Keratinocyte (primary cell): ENCODE results near the gene OR52B2. TPM values are rescaled to one million over a fixed set of nuclear protein-coding genes. Genes with fewer than 3 reads are reported as not detected.

Experiments
- DNase-seq: peaks from one replicate; pipeline ENCODE4 v3.0.0-alpha.2; 2011; ENCODE audit warnings: low read depth, missing footprints, low spot score
- FAIRE-seq: peaks from 2 replicates; lab custom pipeline; 2011; peaks lifted over from hg19 to GRCh38; lab: Jason Lieb, UNC
- H2AFZ ChIP-seq: 2 replicates; pipeline ENCODE4 v1.6.0; 2012; ENCODE audit warnings: low read length, control low read depth, inconsistent platforms; ENCODE audit not compliant: control insufficient read depth
- H3K27ac ChIP-seq: 2 replicates; pipeline ENCODE4 v1.5.1; 2011; ENCODE audit warnings: low read length; ENCODE audit not compliant: control insufficient read depth, insufficient read depth
- H3K27me3 ChIP-seq: 3 replicates; pipeline ENCODE4 v1.6.0; 2011; ENCODE audit warnings: low read length; ENCODE audit not compliant: control insufficient read depth, insufficient read depth; ENCODE audit errors: extremely low read depth
- H3K36me3 ChIP-seq, 2 experiments: 2 replicates in 1 of 2; 3 replicates in 1 of 2; pipeline ENCODE4 v1.5.1; 2011; ENCODE audit warnings: low read length in 2 of 2, mild to moderate bottlenecking in 1 of 2; ENCODE audit not compliant: control insufficient read depth in 2 of 2, insufficient read depth in 2 of 2; ENCODE audit errors: extremely low read depth in 1 of 2
- H3K4me1 ChIP-seq: 3 replicates; pipeline ENCODE4 v1.5.1; 2011; ENCODE audit warnings: low read length; ENCODE audit not compliant: control insufficient read depth, insufficient read depth; ENCODE audit errors: extremely low read depth
- H3K4me2 ChIP-seq: 3 replicates; pipeline ENCODE4 v1.6.0; 2011; ENCODE audit warnings: low read depth, low read length; ENCODE audit not compliant: control insufficient read depth, insufficient read depth; ENCODE audit errors: extremely low read depth
- H3K4me3 ChIP-seq, 3 experiments: fragments of 200-600 bp in 1 of 3; sonication (generic) in 1 of 3; 2 replicates in 2 of 3; 3 replicates in 1 of 3; pipeline ENCODE4 v1.5.1; 2011 to 2016; ENCODE audit warnings: low read length in 3 of 3, mild to moderate bottlenecking in 3 of 3, control low read depth in 2 of 3, inconsistent platforms in 1 of 3, low read depth in 1 of 3, mixed read lengths in 1 of 3, mixed run types in 1 of 3, moderate library complexity in 1 of 3; ENCODE audit not compliant: control insufficient read depth in 2 of 3, insufficient read depth in 2 of 3; ENCODE audit errors: extremely low read depth in 1 of 3
- H3K79me2 ChIP-seq: 2 replicates; pipeline ENCODE4 v1.6.0; 2012; ENCODE audit warnings: low read length; ENCODE audit not compliant: control insufficient read depth, insufficient read depth
- H3K9ac ChIP-seq: 3 replicates; pipeline ENCODE4 v1.6.0; 2011; ENCODE audit warnings: low read length; ENCODE audit not compliant: control insufficient read depth, insufficient read depth; ENCODE audit errors: extremely low read depth
- H3K9me1 ChIP-seq: 3 replicates; pipeline ENCODE4 v1.6.0; 2011; ENCODE audit warnings: low read length; ENCODE audit not compliant: control insufficient read depth, insufficient read depth; ENCODE audit errors: extremely low read depth
- H3K9me3 ChIP-seq: 2 replicates; pipeline ENCODE4 v1.5.1; 2012; ENCODE audit warnings: low read depth, low read length; ENCODE audit not compliant: control insufficient read depth
- H4K20me1 ChIP-seq: 3 replicates; pipeline ENCODE4 v1.6.0; 2011; ENCODE audit warnings: low read length; ENCODE audit not compliant: control insufficient read depth, insufficient read depth; ENCODE audit errors: extremely low read depth
- EZH2 ChIP-seq: IDR thresholded peaks from one replicate; pipeline ENCODE4 v1.6.1; 2012; ENCODE audit warnings: inconsistent platforms, mild to moderate bottlenecking, low read length, moderate library complexity
- dilution Hi-C: fragments of 300-500 bp; cut with MboI; formaldehyde crosslinking; loops from one replicate; pipeline ENCODE4 v1.7.0; 2020; ENCODE audit warnings: low sequenced_read_pairs; ENCODE audit not compliant: extremely low pct_ligation_motif_present
- polyA plus RNA-seq, 5 experiments: library from polyadenylated mRNA; depleted of rRNA in 3 of 5; stranded (reverse) in 3 of 5; stranded (forward) in 1 of 5; unstranded in 1 of 5; fragments of >200 nt; gene quantifications; 1 replicate in 1 of 5; 2 replicates in 3 of 5; 3 replicates in 1 of 5; pipeline versions ENCODE4 v1.2.1 to v1.2.3, GENCODE V29; 2011 to 2012; ENCODE audit warnings: missing spikeins in 2 of 5, low read depth in 1 of 5, low replicate concordance in 1 of 5
- TF ChIP-seq, protein P1 (sequence below), 3 experiments: IDR thresholded peaks in 1 of 3; conservative IDR thresholded peaks in 1 of 3; optimal IDR thresholded peaks in 1 of 3; 2 replicates in 2 of 3; 3 replicates in 1 of 3; pipeline versions ENCODE3 to v1.5.1; 2011; ENCODE audit warnings: low read length in 3 of 3, mild to moderate bottlenecking in 3 of 3, moderate library complexity in 2 of 3, control low read depth in 1 of 3, inconsistent platforms in 1 of 3; ENCODE audit not compliant: insufficient read depth in 2 of 3; ENCODE audit errors: extremely low read depth in 1 of 3

Gene OR52B2
- polyA plus RNA-seq, 1 donor (not counting 4 experiments of a cell fraction or from before 2014, with no cell fraction given): not detected

DNA sequence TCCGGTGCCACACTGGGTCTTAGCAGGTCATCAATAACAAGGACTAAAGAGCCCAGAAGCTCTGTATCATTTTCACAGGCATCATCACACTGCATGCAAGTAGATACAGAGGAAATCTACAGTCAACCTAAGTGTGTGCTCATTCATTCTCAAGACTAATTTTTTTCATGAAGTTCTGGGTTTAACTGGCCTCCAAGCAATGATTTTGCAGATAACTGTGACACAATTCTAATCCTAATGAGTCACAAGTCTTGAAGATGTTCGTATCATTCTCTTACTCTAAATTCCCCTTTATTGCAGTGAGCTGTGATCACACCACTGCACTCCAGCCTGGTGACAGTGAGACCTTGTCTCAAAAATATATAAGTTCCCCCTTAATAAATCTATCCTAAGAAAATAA is 31.4 kb upstream of the OR52B2 start:
- no peaks in the 10 kb centered on the region for H3K9me3 ChIP-seq
- FAIRE-seq: no peak
- no peak overlapping the region for H3K9ac ChIP-seq
- TF ChIP-seq, protein P1, sequence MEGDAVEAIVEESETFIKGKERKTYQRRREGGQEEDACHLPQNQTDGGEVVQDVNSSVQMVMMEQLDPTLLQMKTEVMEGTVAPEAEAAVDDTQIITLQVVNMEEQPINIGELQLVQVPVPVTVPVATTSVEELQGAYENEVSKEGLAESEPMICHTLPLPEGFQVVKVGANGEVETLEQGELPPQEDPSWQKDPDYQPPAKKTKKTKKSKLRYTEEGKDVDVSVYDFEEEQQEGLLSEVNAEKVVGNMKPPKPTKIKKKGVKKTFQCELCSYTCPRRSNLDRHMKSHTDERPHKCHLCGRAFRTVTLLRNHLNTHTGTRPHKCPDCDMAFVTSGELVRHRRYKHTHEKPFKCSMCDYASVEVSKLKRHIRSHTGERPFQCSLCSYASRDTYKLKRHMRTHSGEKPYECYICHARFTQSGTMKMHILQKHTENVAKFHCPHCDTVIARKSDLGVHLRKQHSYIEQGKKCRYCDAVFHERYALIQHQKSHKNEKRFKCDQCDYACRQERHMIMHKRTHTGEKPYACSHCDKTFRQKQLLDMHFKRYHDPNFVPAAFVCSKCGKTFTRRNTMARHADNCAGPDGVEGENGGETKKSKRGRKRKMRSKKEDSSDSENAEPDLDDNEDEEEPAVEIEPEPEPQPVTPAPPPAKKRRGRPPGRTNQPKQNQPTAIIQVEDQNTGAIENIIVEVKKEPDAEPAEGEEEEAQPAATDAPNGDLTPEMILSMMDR (optimal IDR thresholded peaks at IDR 0.05 in 1 of 3, IDR thresholded peaks at IDR 0.05 in 1 of 3, conservative IDR thresholded peaks at IDR 0.05 in 1 of 3; ENCODE audit: extremely low read depth in 1 of 3, insufficient read depth in 2 of 3, low read length in 3 of 3): no peak
- TF ChIP-seq EZH2: no peak
- H2AFZ ChIP-seq: no peak overlapping the region
- no peak for DNase-seq
- H3K9me1 ChIP-seq: no peaks in the 10 kb centered on the region
- dilution Hi-C loops: no loop called here
- no peak overlapping the region for H3K4me3 ChIP-seq
- H3K4me1 ChIP-seq: no peaks in the 10 kb centered on the region
- H3K4me2 ChIP-seq: no peak overlapping the region
- no peak overlapping the region for H3K27ac ChIP-seq
- no peaks in the 10 kb centered on the region for H3K27me3 ChIP-seq
- peaks cover 0 to 3% of the 10 kb centered on the region in 2 experiments for H3K36me3 ChIP-seq
- no peaks in the 10 kb centered on the region for H4K20me1 ChIP-seq
- no peaks in the 10 kb centered on the region for H3K79me2 ChIP-seq

- H3K79me2 ChIP-seq: no peaks in the 10 kb centered on the region
- H3K36me3 ChIP-seq: peaks cover 0 to 3% of the 10 kb centered on the region in 2 experiments
- H3K27me3 ChIP-seq: no peaks in the 10 kb centered on the region
- H3K4me2 ChIP-seq: no peak overlapping the region
- H3K4me1 ChIP-seq: no peaks in the 10 kb centered on the region
- no peaks in the 10 kb centered on the region for H3K9me3 ChIP-seq
- dilution Hi-C loops: no loop called here
- no peaks in the 10 kb centered on the region for H3K9me1 ChIP-seq
- no peak for DNase-seq
- H4K20me1 ChIP-seq: no peaks in the 10 kb centered on the region
- no peak for TF ChIP-seq EZH2
- TF ChIP-seq, protein P1 (optimal IDR thresholded peaks at IDR 0.05 in 1 of 3, IDR thresholded peaks at IDR 0.05 in 1 of 3, conservative IDR thresholded peaks at IDR 0.05 in 1 of 3; ENCODE audit: extremely low read depth in 1 of 3, insufficient read depth in 2 of 3, low read length in 3 of 3): no peak
- no peak overlapping the region for H3K27ac ChIP-seq
- H3K4me3 ChIP-seq: no peak overlapping the region
- H2AFZ ChIP-seq: no peak overlapping the region
- no peak overlapping the region for H3K9ac ChIP-seq
- no peak for FAIRE-seq
Measured at GRCh38 chr11:6200975-6201374, 30.8 kb upstream of the OR52B2 start.
